H54 (cell line): ENCODE data around the gene PTPRE.

Experiments used
- DNase-seq: peaks from one replicate; pipeline ENCODE4 v3.0.0; 2011; ENCODE audit warnings: low spot score, mixed read lengths; ENCODE audit not compliant: insufficient read length
- FAIRE-seq: peaks from 3 replicates; lab custom pipeline; 2011; peaks lifted over from hg19 to GRCh38; lab: Jason Lieb, UNC
- POLR2A ChIP-seq: IDR thresholded peaks from 2 replicates; pipeline ENCODE4 v1.6.1; 2011; ENCODE audit warnings: low read depth, mild to moderate bottlenecking, low read length

Gene PTPRE

DNA sequence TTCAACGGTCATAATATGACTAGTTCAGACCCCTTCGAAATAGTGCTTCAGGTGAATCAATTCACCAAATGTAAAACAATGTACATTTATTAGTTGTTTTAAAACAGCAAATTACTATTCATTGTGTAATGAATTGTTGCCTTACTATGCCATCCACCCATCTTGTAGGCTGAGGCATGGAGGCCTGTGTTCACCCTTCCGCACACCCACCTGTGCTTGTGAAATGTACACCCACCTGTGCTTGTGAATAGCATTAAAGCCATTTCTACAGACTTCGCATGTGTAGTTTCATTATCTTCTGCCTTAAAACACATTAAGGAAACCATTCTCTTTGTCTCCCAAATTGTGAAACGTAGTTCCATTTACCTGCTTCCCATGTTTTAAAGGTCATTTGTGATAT is 31.0 kb upstream of the PTPRE start:
- no peak for TF ChIP-seq POLR2A
- DNase-seq (no peak), FAIRE-seq (no peak)

DNA sequence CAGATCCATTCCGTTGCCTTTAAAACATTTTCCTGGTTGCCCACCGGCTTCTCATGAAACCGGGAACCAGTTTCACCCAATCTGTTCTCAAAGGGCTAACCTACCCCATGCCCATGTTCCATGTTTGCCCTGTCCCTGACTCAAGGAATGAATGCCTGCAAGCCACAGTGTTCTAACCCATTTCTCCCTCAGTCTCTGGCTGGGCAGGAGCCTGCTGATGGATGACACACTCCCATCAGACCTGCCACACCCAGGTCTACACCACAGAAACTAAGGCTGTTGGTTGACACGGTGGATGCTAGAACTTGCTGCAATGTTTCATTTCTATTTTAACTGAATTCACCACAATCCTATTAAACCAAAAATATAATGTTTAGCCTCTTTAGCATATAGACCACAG is 29.8 kb upstream of the PTPRE start:
- no peak for TF ChIP-seq POLR2A
- FAIRE-seq (no peak), DNase-seq (no peak)

DNA sequence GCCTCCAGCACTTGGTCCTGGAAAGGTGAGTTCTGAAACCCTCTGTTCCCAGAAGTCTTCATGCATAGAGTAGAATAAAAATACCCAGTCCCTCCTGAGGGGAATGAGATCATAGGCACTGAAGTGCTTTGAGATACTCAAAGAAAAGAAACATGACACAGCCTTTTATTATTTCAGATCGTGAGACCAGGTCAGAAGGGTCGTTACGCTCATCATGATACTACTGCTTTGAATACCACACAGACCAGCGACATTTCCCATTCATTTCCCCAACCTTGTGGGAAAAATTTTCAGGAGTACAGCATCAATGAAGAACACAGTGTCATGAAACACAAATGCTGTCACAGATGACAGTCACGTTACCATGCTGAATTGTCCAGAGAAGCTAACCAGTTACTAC is 29.2 kb upstream of the PTPRE start:
- FAIRE-seq: no peak
- no peak for TF ChIP-seq POLR2A
- DNase-seq: no peak

DNA sequence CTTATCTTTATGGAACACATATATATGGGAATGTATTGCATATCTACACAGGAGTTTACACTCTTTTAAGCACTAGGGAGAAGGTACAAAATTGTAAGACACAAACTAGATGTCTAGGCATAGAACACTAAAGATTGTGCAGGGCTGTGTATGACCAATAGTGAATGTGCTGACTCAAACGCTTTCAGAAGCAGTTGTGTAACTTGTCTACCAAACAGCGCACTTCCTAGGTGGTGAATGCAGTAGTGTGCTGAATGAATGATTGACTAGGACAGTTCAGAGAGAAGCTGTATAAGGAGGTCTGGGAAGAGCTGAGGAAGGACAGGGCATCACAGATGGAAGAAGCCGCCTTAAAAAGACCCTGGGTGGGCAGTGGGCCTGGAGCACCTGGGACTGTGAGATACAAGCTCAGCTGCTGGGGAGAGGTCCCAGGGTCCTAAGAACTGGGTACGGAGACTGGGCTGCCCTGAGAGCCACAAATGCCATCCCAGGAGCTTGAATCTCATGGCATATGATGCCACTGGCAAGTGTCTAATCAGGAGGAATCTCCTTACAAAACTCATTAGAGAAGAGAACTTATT is 28.3 kb upstream of the PTPRE start:
- TF ChIP-seq POLR2A: no peak

DNA sequence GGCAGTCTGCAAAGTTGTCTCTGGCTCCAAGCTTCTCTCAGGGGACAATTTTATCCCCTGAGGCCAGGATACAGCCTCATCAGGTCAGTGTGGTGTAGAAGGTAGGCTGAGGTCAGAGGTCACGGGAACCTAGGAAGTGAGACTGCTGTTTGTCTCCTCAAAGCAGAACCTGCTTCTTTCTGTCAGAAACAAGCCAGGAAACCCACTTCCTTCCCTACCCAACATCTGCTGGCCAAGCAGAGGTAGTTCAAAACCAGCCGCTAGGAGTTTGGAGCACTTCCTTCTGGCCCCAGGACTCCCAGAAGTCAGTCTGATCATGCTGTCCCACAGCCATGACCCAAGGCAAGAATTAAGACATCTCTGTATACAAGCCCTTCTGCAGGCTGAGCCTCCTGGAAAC is 26.3 kb upstream of the PTPRE start:
- TF ChIP-seq POLR2A: no peak
- no peak for FAIRE-seq
- DNase-seq: no peak

More for the DNA sequence above, 28.3 kb upstream of the PTPRE start:
- no peak for DNase-seq
- FAIRE-seq: no peak

DNA sequence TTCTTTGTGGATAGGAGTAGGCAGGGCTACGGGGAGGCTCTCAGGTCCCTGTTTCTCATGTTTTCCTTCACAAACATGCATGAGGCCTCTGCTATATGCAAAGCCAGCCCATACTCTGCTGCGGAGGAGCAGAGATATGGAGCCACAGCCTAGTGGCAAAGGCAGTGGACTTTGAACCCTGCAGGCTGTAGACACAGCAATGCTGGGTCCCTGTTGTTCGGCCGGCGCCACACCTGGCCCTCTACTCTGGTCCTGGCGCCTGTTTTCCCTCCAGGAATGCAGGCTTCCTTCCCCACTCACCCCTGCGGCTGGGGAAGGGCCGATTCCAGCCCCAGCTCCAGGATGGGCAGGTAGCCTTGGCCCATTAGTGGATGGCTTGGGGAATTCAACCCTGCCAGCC is 25.6 kb upstream of the PTPRE start:
- DNase-seq: no peak
- no peak for FAIRE-seq
- TF ChIP-seq POLR2A: no peak

DNA sequence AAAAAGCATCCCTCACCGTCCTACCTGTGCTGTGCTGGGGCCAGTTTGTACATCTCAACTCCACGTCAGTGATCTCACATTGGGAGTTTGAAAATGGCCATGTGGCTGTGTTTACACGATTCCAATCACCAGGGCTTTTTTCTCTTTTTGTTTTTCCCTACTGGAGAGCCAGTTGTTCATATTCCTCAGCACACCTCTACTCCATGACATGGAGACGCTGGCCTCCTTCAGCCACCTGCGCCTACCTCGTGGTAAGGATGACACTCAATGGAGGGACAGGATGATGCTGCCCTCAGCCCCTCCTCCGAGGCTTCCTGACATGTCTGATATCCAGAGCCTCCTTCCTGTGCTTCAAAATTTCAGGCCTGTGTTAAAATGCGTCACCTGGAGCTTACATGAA is 24.5 kb upstream of the PTPRE start:
- FAIRE-seq: no peak
- no peak for DNase-seq
- no peak for TF ChIP-seq POLR2A

DNA sequence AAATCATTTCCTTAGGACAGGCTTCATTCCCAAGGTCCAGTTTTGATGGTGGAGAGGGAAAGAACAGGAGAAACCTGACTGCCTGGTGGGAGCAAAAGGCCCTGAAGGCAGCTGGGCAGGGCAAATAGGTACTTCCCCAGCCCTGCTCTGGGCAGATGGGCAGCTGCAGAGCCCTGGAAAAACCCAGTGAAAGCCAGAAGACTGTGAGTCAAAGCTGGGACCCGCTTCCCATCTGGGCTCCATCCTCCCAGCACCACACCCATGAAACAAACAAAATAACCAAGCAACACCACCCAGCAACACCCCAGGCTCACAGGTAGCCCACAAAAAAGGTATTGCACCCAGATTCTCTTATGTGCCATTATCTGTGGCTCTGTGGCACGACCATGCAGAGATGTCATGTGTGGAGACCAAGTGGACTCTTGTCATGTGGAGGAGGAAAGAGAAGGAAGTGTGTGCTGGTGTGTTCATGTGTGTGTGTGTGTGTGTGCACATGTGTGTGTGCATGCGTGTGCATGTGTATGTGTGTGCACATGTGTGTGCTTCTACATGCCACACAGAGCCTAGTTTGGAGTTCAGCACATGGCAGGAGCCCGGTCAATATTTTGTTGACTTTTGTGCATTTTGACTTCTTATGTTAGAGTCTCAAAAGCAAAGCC is 24.0 kb upstream of the PTPRE start:
- DNase-seq (no peak), FAIRE-seq (no peak)
- TF ChIP-seq POLR2A: no peak

DNA sequence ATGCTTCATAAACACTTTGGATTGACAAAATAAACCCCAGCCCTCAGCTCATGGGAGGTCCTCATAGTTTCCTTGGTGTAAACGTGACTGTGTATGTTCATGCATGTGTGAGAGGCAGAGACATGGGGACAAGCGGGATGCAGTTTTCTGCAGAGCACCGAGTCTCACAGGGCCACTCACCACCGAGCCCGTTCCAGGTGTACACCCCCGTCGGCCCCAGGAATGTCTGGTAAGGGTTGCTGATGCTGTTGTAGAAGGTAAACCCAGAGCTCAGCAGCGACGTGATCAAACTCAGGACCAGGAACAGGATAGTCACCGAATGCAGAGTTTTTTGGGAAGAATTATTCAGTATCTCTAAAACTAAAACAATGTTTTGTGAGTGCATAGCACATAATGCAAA is 23.4 kb upstream of the PTPRE start:
- no peak for DNase-seq
- FAIRE-seq: no peak
- TF ChIP-seq POLR2A: no peak

DNA sequence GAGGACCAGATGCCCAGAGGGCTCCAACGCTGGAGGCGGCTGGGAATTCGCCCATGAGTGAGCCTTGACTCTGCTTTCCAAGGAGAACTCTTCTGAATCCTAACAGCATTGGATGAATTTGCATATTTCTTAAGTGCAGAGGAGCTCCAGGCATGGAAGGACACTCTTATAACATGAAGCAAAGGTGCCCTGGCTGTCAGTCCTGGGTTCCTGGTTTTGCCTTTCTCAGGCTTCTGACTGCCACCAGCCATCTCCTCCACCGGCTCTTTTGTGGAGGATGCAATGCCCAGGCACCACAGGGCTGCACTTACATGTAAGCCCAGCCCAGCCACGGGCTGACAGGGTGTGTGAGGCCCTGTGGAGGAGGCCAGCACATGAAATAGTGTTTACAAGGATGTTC is 22.4 kb upstream of the PTPRE start:
- TF ChIP-seq POLR2A: no peak
- FAIRE-seq: no peak
- no peak for DNase-seq

DNA sequence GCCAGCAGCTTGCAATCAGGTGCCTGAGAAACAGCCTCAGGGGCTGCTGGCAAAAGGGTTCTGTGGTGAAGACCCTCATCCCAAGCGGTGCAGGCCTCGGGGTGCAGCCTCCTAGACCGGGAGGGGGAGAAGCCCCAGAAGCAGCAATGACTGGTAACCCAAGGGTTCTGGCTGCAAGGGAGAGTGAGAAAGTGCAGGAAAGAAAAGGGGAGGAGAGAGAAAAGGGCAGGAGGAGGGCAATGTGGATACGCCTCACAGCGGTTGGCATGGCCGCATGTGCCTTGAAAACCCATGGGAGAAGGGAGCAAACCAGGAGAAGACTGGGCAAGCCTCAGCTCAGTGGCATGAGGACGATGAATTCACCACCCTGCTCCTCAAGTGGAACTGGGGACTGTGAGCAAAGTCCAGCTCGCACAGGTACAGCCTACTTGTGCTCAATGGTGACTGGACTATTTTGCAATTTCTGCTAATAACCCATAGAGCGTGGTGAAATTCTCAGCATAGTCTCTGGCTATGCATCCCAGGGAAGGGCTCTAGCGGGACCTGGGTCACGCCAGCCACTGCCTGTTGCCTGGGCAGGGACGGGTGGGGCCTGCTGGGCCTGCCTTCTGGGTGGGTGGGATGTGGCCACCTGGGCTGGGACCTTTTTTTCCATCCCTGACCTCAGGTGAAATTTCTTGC is 20.4 kb upstream of the PTPRE start:
- FAIRE-seq (no peak), DNase-seq (no peak)
- no peak for TF ChIP-seq POLR2A

DNA sequence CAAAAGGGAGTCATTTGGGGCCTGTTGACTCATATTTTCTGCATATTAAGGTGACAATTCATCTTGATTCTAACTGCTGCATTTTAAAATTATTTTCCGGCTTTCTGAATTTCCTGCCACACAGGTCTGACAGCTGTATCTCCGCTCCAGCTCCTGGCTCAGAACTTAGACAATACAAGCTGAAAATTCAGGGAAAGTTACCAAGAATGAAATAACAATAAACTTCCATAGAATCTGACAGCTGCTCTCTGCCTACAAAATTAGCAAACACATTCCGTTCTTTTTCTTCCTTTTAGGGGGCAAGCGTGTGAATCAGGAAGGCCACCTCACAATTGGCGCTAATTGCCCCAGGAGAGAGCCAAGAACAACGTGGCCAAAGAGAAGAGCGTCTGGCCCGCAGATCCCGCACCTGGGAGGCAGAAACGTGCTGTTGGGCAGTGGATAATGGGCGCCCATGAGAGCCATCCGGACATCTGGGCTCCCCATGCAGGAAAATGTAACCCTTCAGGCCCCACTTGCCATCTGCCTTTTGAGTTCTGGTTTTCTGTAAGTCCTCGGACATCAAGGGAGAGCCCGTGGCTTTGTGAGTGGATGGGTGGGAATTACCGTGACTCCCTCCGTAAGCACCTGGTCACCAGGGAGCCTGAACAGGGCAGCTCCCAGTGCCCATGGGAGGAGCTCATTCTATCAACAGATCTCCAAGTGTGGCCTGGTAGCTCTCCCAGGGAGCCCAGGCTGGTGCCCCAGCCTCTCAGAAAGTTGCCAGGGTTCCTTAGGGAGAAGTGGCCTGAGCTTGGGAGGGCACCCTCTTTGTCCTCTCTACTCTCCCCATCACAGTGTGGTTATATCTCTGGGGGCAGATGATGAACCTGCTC is 19.1 kb upstream of the PTPRE start:
- TF ChIP-seq POLR2A: no peak
- no peak for FAIRE-seq
- no peak for DNase-seq

DNA sequence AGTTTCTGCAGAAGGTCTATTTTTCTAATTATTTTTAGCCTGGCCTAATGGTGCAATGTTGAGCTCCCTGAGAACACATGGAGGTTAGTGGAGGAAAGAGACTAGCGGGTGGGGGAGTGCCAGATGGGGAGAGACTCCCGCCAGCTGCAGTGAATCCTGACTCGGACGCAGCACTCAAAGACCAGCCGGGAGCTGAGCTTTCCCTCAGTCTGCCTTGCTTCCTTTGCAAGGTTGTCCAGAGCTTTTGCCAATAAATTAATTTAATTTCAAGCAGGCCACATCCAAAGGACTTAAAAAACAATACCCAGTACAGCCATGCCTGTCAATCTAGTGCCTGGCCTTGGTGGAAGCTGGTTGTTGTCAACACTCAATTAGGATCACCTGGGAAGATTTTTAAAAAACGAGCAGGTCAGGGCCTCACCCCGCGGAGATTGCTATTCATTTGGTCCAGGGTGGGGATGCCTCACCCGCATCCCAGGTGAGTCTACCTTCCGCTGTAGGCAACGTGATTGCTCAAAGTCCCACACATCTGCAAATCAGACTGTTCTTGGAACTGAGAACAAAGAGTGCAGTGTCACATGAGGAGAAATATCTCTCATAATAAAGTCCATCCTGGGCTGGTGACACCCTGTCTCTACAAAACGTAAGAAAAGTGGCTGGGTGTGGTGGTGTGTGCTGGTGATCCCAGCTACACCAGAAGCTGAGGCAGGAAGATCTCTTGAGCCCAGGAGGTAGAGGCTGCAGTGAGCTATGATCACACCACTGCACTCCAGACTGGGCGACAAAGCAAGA is 18.2 kb upstream of the PTPRE start:
- DNase-seq: no peak
- TF ChIP-seq POLR2A: no peak
- no peak for FAIRE-seq
